GM21723 (cell line): Measurements from ENCODE around the gene KIF3B.
"Not testable (repeated sequence)": the region's sequence is repeated elsewhere in the genome, so short reads cannot be mapped to it uniquely, and the experiment has no call there.

ENCODE experiments used
- ATAC-seq: cut with Tn5 transposase; IDR thresholded peaks from one replicate; pipeline ENCODE4 v1.9.1; 2021; ENCODE audit warnings: mild to moderate bottlenecking, moderate library complexity; ENCODE audit not compliant: unreplicated experiment

The KIF3B gene

GRCh38 chr20:32292548-32292947 lies 15.1 kb downstream of the KIF3B start:
- no peak for ATAC-seq

DNA sequence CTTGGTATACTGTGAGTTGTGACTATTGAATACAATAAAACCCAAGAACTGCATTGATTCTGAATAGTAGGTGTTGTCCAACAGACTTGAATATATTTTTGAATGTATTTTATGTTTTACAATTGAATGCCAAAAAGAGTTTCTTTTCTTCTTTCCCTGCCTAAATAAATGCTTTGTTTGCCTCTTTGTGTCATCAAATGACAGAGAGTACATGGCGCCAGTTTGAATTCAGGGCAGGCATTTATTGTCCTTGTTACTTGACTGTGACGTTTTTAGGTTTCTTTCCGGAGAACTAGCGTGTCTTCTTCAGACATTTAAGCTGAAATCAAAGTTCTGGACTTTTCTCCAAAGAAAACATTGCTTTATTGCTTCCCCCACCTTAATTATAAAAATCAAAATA lies 16.6 kb downstream of the KIF3B start:
- ATAC-seq = no peak

DNA sequence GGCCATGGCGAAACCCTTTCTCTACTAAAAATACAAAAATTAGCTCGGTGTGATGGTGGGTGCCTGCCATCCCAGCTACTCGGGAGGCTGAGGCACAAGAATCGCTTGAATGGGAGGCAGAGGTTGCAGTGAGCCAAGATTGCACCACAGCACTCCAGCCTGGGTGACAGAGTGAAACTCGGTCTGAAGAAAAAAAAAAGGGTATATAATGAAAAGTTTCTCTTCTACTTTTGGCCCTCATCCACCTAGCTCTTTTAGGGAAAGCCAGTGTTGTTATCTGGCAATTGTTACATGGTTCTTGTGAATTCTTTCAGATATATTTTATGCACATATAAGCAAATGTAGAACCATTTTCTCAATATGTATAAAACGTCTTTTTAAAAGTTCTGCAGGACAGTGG lies 19.0 kb downstream of the KIF3B start:
- no peak for ATAC-seq

DNA sequence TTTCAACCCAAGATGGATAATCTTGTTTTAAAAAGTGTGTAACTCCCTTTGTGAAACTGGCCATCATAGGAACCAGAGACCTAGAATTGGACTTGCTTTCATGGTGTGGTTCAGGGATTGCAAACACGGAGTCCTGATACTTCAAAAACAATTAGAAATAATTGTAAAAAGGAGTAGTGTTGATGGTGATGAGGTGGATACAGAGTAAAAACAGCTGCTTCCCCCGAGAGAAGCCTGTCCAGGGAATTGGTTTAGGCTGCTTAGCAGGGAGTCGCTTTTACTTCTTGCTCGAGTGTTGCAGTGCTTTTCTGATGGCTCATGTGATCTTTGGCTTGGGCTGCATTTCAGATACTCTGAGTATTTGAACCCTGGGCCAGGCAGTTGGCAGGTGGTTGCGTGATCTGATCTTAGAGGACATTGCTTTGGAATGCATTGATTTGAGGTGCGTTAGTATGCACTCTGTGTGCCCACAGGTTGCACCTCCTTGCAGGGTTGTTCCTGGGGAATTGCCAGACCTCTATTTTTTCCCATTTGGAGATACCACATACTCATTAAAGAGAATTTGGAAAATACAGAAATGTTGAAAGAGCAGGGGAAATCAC lies 19.5 kb downstream of the KIF3B start:
- ATAC-seq = no peak

DNA sequence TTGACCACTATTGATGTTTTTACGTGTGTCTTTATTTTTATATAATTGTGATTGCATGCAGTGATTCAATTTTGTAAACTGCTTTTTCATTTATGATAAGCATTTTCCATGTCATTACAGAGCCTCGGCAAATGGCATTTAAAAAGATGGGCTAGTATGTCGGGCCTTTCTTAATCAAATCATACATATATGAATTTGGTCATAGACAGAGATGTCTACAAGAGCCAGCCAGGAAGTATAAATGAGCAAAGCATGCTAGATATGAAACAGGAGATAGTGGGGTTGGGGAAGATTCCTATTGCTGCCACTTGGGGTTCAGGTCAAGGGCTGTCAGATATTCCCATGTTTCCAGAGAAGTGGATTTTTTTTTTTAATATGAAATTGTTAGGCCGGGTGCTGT lies 20.0 kb downstream of the KIF3B start:
- ATAC-seq = no peak

DNA sequence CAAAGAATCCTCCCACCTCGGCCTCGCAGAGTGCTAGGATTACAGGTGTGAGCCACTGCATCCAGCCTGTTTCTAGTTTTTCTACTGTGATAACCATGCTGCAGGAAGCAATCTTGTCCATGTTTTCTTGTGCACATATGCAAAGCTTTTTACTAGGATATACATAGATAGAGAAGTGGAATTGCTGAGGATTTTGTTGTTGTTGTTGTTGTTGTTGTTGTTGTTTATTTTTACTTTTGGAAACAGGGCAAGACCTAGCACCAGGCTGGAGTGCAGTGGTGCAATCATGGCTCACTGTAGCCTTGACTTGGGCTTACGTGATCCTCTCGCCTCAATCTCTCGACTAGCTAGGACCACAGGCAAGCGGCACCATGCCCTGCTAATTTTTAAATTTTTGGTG lies 23.2 kb downstream of the KIF3B start:
- no peak for ATAC-seq

DNA sequence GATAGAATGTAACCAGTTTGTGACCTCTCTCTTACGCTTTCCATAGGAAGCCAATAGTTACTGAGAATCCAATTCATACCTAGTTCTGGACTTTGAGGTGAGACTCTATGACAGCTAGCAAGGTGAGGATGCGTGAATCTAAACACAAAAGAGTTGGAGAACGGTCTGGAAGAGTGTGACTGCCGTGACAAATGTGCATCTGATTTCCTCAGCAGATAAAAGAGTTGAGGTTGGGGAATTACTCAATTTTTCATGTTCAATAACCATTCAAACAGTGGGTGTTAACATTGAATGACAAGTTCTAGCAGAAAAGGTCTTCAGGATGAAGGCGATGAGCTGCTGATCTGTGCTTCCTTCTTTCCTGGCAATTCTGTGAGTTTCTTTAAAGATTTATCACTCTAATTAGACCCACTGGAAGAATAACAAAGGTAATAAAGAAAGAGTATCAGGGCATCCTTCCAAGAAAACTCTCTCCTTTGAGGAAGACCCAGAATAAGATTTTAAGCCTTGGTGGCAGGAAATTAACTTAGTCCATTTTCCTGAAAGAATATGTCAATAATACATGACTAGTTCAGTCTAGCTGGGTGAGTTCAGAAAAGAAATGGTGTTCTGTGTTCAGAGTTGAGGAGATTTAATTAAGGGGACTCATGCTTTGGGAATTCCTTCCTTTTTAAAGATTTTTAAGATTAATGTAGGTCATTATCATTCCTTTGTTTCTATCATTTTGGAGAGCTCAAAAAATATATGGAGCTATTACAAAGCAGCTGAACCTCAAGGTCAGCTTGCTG lies 24.5 kb downstream of the KIF3B start:
- no peak for ATAC-seq

DNA sequence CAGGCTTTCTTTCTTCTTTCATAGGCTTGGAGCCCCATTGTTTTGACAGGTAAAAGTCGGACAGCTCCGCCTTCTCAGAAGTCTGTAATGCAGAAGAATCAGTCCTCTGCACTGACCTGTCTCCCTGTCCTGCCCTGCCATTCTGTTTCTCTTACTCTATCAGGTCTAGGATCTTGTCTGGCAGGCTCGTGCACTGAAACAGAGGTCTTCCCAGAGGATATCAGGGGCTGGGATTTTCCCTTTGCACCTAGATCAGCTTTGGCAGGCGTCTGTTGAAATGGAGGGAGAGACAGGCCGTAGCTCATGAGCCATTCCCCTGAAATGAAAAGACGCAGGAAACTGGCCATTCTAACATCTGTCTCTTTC lies 25.0 kb downstream of the KIF3B start:
- ATAC-seq = no peak

DNA sequence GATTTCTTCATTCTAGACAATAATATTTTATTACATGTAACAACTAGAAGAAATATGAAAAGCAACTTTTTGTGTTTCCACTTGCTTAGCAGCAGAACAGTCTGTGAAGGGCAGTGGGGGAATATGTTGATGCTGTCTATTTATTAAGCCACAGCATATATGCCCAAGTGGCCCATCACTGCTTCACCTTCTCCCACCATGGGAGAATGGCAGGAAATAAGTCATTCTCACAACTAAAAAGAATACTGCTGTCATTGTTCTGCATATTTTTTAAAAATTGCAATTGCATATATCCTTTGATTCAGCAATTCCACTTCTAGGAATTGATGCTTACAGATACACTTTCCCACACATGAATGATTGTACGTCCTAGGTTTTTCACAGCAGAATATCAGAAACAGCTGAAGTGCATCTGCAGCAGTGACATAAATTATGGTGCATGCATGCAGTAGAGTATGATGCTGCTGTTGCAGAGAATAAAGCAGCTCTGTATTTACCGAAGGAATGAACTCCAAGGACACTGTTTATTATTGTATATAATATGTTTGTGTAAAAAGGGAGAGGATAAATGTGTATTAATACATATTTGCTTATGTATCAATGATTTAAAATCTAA lies 26.8 kb downstream of the KIF3B start:
- ATAC-seq = no peak

DNA sequence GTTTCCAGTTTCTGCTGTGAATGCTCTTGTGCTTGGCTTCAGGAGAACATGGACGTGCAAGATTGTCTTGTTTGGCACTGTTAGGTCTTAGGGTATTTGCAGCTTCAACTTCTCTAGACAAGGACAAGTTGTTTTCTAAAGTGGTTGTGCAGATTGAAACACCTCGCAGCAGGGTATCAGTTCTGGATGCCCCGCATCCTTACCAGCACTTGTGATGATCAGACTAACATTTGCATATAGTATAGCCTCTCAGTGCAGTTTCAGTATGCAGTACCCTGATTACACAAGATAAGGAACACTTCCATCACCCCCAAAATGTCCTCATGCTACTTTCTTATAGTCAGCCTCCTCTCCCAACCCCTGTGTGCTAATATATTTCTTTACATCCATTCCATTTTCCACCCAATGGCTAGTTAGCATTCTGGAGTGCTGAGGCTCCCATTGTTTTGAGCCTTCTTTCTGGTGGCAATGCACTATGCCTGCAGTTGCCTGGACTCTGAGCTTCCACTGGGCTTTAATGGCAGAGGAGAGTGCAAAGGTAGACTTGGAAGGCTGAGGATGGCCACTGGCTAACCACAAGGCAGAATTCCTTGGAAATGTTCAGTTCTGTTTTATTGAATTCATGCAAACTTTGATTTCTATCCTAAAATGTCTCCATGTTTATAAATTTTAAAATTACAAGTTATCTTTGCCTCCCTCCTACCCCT lies 35.4 kb downstream of the KIF3B start:
- no peak for ATAC-seq

- ATAC-seq = no peak
Observed at GRCh38 chr20:32314768-32315167, 37.3 kb downstream of the KIF3B start.

- ATAC-seq = no peak
Observed at GRCh38 chr20:32315399-32315798, 37.9 kb downstream of the KIF3B start.

- ATAC-seq = no peak
Observed at GRCh38 chr20:32315891-32316290, 38.4 kb downstream of the KIF3B start.

GRCh38 chr20:32316667-32317066 lies 39.2 kb downstream of the KIF3B start:
- ATAC-seq = no peak

GRCh38 chr20:32319100-32319499 lies 41.6 kb downstream of the KIF3B start:
- no peak for ATAC-seq

DNA sequence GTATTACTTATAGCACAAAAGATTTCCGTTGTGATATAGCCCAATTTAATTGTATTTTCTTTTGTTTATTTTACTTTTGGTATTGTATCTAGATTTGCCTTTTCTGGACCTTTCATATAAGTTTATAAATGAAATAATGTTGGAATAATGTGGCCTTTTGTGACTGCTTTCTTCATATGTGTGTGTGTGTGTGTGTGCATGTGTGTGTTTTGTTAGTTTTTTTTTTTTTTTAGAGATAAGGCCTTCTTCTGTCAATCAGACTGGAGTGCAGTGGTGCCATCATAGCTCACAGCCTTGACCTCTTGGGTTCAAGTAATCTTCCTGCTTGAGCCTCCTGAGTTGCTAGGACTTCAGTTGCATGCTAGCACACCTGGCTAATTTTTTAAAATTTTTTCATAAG lies 42.9 kb downstream of the KIF3B start:
- no peak for ATAC-seq

DNA sequence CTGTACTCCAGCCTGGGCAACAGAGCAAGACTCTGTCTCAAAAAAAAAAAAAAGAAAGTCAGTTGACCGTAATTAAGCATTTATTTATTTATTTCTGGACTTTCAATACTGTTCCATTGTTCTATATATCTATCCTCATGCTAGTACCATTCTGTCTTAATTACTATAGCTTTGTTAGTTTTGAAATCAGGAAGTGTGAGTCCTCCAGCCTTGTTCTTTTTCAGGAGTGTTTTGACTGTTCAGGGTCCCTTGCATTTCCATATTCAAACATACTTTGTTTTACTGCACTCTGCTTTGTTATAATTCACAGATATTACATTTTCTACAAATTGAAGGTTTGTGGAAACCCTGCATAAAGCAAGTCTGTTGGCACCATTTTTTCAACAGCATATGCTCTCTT lies 43.9 kb downstream of the KIF3B start:
- no peak for ATAC-seq

DNA sequence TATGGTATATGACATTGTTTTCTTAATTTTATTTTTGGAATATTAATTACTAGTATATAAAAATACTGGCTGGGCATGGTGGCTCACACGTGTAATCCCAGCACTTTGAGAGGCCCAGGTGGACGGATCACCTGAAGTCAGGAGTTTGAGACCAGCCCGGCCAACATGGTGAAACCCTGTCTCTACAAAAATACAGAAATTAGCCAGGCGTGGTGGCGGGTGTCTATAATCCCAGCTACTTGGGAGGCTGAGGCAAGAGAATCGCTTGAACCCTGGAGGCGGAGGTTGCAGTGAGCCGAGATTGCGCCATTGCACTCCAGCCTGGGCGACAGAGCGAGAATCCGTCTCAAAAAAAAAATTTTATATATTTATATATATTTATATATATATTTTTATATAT lies 44.8 kb downstream of the KIF3B start:
- not testable (repeated sequence) for ATAC-seq

DNA sequence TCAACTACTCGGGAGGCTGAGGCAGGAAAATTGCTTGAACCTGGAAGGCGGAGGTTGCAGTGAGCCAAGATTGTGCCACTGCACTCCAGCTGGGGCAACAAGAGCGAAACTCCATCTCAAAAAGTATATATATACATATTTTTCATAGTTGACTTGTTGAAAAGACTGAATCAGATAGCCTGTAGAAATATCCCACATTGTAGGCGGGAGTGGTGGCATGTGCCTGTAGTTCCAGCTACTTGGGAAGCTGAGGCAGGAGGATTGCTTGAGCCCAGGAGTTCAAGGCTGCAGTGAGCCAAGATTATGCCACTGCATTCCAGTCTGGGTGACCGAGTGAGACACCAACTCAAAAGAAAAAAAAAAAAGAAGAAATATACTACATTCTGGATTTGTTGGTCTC lies 46.3 kb downstream of the KIF3B start:
- ATAC-seq = not testable (repeated sequence)

GRCh38 chr20:32325706-32326503 lies 48.5 kb downstream of the KIF3B start:
- ATAC-seq = no peak

GRCh38 chr20:32326504-32326845 lies 49.0 kb downstream of the KIF3B start:
- ATAC-seq = no peak
